ENCODE data around the gene USP40.

Gene USP40

GRCh38 chr2:233460726-233461441, 105.7 kb downstream of the USP40 start:
- no peak for DNase-seq (ENCODE audit: low read depth in 3 of 3, low spot score in 1 of 3)

DNA sequence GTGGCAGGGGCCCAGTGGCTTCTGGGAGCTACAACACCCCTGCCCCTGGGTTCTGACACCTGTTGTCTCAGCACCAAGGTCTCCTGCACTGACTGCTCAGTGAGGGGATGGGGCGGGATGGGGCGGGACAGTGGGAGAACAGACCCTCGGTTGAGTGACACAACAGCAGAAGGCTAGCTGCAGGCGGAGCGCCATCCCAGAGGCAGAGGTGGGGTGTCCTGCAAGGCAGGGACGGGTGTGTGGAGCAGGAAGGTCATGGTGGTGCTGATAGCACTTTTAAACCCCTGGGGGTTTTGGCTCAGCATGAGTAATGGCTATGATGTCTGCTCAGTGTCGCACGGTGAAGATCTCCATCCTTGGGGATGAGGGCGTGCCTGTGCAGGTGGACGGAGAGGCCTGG, 107.2 kb downstream of the USP40 start:
- DNase-seq (ENCODE audit: low read depth in 3 of 3, low spot score in 1 of 3): no peak

DNA sequence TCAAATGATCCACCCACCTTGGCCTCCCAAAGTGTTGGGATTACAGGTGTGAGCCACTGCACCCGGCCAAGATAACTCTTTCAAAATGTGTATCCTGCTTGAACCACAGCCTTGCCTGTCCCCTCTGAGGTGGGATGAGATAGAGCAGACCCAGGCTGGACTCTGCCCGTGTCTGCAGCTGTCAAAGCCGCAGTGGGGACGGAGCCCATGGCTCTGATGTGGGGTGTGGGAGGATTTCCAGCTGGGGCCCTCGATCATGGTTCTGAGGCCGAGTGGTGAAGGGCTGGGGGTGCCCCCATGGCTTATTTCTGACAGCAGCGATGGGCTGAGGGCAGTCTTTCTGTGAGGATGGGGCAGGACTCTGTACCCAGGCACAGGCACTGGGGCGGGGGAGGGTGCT, 107.8 kb downstream of the USP40 start:
- no peak for DNase-seq (ENCODE audit: low read depth in 3 of 3, low spot score in 1 of 3)

GRCh38 chr2:233458031-233458610, 108.5 kb downstream of the USP40 start:
- DNase-seq (ENCODE audit: low read depth in 3 of 3, low spot score in 1 of 3): no peak

- DNase-seq (ENCODE audit: low read depth in 3 of 3, low spot score in 1 of 3): no peak
Measured at GRCh38 chr2:233457356-233457755, 109.2 kb downstream of the USP40 start.

GRCh38 chr2:233456934-233457333, 109.6 kb downstream of the USP40 start:
- no peak for DNase-seq (ENCODE audit: low read depth in 3 of 3, low spot score in 1 of 3)

DNA sequence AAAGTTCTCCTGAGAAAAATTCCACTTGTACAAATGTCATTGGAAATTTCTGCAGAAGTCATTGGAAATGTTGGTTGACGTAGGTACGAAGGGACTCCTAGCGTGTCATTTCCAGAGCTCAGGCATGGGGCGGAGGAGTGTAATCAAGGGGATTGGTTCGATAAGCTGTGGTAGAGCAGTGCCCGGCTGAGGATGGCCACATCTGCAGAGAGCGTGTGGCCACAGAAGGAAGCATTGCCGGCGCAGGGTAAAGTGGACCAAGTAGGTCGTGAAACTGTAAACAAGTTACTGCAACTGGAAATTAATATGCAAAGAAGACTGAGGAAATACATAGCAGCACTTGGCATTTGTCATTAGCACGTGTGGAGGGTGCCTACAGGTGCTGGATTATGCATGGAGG, 110.5 kb downstream of the USP40 start:
- DNase-seq (ENCODE audit: low read depth in 3 of 3, low spot score in 1 of 3): no peak

GRCh38 chr2:233455491-233455890, 111.1 kb downstream of the USP40 start:
- no peak for DNase-seq (ENCODE audit: low read depth in 3 of 3, low spot score in 1 of 3)

DNA sequence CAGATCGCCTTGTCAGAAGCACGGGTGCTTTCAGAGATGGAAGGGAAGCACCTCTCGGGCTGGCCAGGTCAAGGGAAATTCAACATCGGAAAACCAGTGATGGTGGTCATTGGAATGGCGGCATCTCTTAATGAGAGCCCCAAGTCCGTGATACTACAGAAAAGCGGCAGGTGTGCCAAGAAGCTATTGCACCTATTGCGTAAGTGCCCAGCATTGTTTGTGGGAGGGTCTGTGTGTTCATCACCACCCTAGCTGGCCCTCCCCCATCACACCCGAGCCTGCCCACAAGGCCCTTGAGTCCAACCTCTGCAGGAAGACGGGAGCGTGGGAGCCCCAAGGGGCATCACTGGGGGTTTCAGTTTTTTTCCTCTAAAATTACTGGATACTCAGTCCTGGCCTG, 111.6 kb downstream of the USP40 start:
- no peak for DNase-seq (ENCODE audit: low read depth in 3 of 3, low spot score in 1 of 3)

- no peak for DNase-seq (ENCODE audit: low read depth in 3 of 3, low spot score in 1 of 3)
Measured at GRCh38 chr2:233453916-233454315, 112.7 kb downstream of the USP40 start.

DNA sequence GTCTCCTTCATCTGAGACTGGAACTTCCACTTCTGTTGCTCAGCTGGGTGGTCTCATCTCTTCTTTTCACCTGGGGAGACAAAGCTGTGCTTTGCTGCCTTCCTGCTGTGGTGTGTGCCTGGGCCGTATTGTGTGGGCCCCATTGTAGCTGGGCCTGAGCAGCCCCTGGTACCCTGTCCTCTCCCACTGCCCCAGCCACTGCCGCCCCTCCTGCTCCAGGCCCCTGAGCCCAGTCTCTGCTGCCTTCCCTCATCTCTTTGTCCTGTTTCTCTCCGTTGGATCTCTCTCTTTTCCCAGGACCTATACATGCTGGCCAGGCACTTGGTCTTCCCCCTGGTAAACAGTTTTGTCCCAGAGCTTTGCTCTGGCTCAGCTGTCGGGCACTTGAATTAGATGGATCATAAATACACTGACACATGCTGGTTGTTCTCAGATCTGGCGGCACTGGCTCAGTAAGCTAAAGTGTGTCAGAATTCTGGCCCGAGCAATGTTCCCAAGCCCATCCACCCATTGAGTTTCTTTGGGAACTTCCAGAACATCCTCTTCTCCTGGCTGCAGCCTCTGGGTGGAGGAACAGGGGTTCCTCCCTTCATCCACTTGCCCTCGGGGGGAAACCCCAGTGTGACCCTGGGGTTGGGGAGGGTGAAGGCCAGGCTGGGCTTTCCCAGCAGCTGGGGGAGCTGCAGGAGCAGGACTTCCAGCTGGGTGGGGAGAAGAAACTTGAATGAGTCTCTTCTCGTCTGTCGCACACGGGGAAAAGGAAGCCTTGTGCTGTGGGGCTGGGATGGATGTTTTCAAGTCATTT, 113.3 kb downstream of the USP40 start:
- no peak for DNase-seq (ENCODE audit: low read depth in 3 of 3, low spot score in 1 of 3)

- DNase-seq (ENCODE audit: low read depth in 3 of 3, low spot score in 1 of 3): no peak
Measured at GRCh38 chr2:233451950-233452349, 114.6 kb downstream of the USP40 start.

DNA sequence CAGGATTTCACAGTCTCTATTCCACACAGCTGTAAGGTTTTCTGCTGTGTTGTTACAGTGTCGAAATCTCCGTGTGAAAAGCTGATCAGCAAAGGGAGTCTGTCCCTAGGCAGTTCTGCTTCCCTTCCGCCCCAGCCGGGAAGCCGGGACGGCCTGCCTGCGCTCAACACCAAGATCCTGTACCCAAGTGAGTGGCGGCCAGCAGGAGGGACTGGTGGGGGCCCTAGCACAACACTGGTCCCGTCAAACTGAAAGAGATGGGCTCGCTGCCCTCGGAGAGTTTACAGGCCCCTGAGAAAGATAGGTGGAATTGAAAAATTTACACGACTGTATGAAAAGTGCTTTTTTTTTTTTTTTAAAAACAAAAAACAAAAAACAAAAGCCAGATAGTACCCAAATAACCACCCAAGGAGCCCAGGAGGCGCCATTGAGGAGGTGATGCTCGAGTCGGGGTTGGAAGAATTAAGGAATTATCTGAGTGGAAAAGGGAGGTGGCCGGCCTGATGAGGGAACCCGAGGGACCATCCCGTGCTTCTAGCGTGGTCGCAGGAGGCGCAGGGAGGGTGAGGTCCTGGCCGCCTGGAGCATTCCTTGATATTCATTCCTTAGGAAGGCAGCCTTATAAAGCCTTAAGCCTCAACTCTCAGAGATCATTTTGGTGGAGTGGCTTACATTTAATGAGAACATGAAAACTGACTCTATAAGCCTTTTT, 115.6 kb downstream of the USP40 start:
- no peak for DNase-seq (ENCODE audit: low read depth in 3 of 3, low spot score in 1 of 3)

DNA sequence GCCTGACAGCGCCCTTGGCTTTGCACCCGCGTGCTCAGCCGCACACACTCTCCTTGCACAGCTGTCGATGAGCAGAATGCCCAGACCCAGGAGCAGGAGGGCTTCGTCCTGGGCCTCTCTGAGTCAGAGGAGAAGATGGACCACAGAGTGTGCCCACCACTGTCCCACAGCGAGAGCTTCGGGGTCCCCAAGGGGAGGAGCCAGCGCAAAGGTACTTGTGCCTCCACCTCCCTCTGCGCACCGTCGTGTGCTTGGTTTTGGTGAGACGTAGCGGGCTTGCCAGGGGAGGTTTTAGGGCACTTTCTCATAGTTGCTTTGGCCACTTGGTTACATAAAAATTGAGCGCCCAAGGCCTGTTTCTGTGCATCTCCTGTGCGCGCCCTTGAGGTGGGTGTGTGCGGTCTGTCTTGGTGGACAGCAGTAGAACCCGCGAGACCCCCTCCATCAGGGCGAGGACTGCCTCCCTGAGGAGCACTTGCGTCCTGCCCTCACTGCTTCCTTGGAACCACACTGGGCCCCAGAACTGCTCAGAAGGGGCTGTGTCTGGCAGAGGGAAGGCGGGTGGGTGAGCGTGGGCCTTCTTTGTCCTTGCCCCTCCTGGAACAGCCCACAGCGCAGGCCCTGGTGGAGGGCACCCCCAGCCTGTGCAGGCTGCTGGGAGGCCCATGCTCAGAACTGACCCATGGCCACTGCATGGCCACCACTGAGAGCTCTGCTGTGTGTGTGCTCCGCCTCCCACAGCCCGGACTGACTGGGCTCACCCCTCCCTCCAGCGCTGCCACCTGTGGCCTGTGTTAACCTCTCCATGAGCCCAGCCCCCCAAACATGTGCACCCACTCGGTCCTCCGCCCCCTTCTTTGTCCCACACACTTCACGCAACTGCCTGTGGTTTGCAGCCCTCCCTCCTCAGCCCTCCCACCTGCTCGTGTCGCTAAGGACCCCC, 116.4 kb downstream of the USP40 start:
- DNase-seq (ENCODE audit: low read depth in 3 of 3, low spot score in 1 of 3): no peak

DNA sequence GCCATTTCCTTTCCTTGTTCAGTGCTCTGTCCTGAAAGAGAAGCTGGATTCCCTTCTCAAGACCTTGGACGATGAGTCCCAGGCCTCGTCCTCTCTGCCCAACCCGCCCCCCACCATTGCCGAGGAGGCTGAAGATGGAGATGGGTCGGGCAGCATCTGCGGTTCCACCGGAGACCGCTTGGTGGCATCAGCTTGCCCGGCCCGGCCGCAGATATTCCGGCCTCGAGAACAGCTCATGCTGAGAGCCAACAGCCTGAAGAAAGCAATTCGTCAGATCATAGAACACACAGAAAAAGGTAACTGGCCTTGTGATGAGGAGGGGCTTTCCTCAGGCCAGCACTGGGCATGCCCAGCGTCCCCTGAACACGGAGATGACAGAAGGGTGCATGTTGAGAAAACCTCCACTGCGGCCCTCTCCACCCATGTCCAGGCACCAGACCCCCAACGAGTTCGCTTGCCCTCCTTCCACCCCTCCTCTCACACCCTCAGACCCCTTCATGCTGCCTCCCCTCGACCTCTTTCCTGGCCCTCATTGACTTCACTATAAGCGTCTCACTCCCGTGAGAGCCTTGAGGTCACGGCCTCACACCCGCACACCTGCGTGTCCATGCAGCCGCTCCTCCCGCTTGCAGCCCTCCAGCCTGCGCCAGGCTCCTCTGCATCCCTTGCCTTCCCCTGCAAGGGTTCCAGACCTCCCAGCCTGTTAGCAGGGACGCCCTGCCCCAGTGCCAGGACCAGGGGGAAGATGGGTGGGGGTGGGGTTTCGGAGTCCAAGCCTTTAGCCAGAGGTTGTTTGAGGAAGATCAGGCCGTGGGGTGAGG, 117.3 kb downstream of the USP40 start:
- DNase-seq (ENCODE audit: low read depth in 3 of 3, low spot score in 1 of 3): no peak

DNA sequence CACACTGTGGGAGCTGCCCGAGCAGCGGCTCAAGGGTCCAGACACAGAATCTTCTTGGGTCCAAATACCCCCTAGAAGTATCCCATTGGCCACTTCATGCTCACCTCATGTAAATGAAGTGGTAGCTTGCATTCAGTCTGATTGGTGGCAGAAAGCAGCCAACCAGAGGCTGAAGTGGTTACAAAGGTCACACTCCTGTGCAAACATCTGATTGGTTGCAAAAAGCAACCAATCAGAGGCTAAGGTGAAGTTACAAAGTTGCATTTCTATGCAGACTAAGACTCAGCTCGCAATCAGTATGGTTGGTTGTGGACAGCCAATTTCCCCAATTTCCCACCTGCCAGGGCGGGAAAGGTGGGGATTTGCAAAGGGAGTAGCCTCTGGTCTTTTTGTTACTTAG, 118.0 kb downstream of the USP40 start:
- no peak for DNase-seq (ENCODE audit: low read depth in 3 of 3, low spot score in 1 of 3)

- DNase-seq (ENCODE audit: low read depth in 3 of 3, low spot score in 1 of 3): no peak
Measured at GRCh38 chr2:233448220-233448559, 118.4 kb downstream of the USP40 start.

- no peak for DNase-seq (ENCODE audit: low read depth in 3 of 3, low spot score in 1 of 3)
Measured at GRCh38 chr2:233447506-233448219, 118.9 kb downstream of the USP40 start.

DNA sequence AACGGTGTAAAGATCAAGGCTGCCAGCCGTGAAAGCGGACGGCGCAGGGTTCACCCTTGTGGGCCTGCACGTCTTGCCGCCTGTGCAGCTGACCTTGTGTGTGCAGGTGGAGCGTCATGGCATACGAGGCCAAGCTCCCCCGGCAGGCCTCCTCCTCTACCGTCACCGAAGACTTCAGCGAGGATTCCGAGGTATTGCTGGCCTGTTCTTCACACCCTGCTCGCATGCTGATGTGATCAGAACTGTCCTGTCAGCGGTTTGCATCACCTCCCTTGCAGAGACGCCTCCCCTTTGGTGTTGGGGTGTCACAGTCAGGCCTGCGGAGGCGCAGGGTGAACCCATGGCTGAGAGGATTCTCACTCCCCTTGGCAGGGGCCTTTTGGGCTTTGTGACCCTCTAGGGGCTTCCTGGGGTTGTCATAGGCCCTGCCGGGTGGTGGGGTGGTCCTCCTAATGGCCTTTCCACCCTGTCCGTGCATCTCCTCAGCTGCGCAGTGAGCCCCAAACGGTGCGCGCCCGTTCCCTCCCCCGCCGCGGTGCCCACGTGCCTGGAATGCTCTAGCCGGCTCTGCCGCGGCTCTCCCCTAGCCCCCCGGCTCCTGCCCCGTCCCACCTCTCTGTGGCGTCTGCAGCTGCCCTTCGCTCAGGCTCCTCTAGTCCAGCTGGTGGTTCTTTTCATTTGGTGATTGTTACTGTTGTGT, 119.8 kb downstream of the USP40 start:
- no peak for DNase-seq (ENCODE audit: low read depth in 3 of 3, low spot score in 1 of 3)

Measured in stimulated activated CD4-positive, alpha-beta T cell treated with anti-CD3 and anti-CD28 coated beads, TNF-alpha, amount 100 ng/mL, for 1 hour (primary cell).